ENCODE measurements around the gene SMAD6.

GRCh38 chr15:66711862-66712261 lies 9.8 kb downstream of the SMAD6 start:
- TF ChIP-seq CTCF (conservative IDR thresholded peaks at IDR 0.05; ENCODE audit: low read length) (no peak), EZH2phosphoT487 (IDR thresholded peaks at IDR 0.05; ENCODE audit: borderline replicate concordance) (no peak)
